Measurements from ENCODE around the gene PLCH1. TPM values are rescaled to one million over a fixed set of nuclear protein-coding genes. Genes with fewer than 3 reads are reported as not detected.

PLCH1 gene
- total RNA-seq, 4 donors from 2014 or later, result 0.29 to 12.0 (median 0.58) TPM

DNA sequence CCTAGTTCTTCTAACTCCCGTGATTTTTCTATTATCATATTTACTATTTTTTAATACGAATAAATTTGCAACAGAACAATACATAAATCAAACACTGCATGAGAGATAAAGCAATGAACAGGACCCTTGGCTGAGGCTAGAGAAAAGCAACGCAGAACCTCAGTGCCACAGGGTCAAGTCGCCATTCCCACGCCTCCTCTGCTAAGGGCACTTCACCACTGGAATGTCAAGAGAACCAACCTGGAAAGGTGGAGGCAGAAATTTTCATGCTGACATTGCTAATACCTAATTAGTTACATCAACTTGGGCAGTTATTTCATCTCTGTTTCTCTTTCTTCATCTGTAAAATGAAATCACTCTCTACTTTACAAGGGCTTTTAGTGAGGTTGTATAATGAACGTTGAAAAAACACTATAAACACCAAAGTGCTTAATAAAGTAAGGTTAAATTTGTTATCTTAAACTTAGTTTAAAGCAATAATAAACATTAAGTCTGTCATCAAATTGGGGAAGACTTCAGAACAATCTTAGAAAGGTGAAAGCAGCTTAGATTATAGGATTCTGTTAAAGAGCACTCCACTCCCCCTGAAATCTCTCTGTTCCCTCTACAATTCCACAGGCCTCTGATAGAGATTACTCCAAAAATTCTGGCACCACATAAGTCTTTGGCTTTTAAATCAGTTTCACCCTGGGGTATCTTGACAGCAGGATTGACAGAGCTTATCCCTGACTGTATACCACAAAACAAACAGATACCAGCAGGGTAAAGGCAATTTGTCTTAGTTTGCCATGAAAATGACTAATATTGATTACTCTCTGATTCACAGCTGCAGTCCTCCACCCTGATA, 41.9 kb downstream of the PLCH1 start:
- H3K4me1 ChIP-seq, result no peaks in the 10 kb centered on the region
- H3K9me3 ChIP-seq, result no peaks in the 10 kb centered on the region
- no peaks in the 10 kb centered on the region for H3K27me3 ChIP-seq
- intact Hi-C loops (cut with DNase I; ENCODE audit: low total_unique reads), result loop anchor here (10.0 kb wide), 1 partner anchor 348 kb away; no protein-coding TSS in a partner anchor
- DNase-seq, result no peak
- no peaks in the 10 kb centered on the region for H3K36me3 ChIP-seq
- H3K27ac ChIP-seq, result no peak overlapping the region
- TF ChIP-seq, protein P1, sequence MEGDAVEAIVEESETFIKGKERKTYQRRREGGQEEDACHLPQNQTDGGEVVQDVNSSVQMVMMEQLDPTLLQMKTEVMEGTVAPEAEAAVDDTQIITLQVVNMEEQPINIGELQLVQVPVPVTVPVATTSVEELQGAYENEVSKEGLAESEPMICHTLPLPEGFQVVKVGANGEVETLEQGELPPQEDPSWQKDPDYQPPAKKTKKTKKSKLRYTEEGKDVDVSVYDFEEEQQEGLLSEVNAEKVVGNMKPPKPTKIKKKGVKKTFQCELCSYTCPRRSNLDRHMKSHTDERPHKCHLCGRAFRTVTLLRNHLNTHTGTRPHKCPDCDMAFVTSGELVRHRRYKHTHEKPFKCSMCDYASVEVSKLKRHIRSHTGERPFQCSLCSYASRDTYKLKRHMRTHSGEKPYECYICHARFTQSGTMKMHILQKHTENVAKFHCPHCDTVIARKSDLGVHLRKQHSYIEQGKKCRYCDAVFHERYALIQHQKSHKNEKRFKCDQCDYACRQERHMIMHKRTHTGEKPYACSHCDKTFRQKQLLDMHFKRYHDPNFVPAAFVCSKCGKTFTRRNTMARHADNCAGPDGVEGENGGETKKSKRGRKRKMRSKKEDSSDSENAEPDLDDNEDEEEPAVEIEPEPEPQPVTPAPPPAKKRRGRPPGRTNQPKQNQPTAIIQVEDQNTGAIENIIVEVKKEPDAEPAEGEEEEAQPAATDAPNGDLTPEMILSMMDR (IDR thresholded peaks at IDR 0.05), result no peak
- TF ChIP-seq POLR2A (IDR thresholded peaks at IDR 0.05), result no peak
- no peak overlapping the region for H3K4me3 ChIP-seq

DNA sequence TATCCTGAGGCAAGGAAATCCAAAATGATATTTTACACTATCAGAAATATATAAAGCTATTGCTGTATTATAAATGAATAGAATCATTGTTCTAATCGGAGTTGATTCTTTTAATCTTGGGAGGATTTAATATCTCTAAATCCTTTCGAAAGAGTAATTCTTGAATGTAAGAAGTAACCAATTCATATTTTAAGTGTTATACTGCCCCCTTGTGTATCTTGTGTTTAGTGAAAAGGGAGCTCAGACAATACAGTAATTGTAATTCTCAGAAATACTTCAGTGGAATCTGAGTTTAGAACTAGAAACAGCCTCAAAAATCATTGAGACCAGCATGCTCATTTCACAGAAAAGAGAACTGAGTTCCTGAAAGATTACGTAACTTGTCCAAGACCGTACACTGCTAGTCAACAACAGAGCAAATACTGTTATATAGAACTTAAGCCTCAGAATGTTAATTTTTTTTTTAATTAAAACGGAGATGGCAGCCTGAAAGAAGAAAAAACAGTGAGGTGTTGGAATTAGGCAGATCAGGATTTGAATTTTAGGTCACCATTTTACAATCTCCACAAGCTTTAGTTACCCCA, 42.9 kb downstream of the PLCH1 start:
- no peak for TF ChIP-seq POLR2A (IDR thresholded peaks at IDR 0.05)
- TF ChIP-seq, protein P1 (IDR thresholded peaks at IDR 0.05), result peak; percentile 47 to 71 (median 64)
- Histone ChIP-seq H3K4me3 (no peak overlapping the region), H3K36me3 (no peaks in the 10 kb centered on the region), H3K9me3 (no peaks in the 10 kb centered on the region), H3K4me1 (no peaks in the 10 kb centered on the region), H3K27me3 (no peaks in the 10 kb centered on the region), H3K27ac (no peak overlapping the region)
- intact Hi-C loops (cut with DNase I; ENCODE audit: low total_unique reads), result loop anchor here (10.0 kb wide), 1 partner anchor 347 kb away; no protein-coding TSS in a partner anchor
- DNase-seq, result no peak

DNA sequence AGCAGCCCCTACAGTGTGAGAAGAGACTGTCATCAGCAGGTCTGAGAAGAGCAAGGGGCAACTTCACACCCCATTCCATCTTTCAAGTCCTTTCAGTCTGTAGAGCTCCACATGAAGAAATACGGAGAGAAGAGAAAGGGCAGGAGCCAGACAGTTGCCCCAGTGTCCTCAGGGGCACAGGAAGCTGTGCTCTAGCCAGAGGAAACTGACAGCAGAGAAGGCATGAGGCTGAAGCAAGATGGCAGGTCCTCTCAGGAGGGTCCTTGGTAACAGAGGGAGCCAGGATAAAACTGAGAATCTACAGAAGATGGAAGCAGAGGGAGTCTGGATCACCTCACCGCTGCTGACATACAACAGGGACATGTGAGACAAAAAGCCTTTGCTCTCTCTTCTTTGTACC, 47.3 kb downstream of the PLCH1 start:
- Histone ChIP-seq H3K27me3 (no peaks in the 10 kb centered on the region), H3K36me3 (no peaks in the 10 kb centered on the region), H3K27ac (no peak overlapping the region), H3K9me3 (no peaks in the 10 kb centered on the region), H3K4me3 (no peak overlapping the region), H3K4me1 (no peaks in the 10 kb centered on the region)
- no peak for DNase-seq
- intact Hi-C loops (cut with DNase I; ENCODE audit: low total_unique reads), result no loop called here
- no peak for TF ChIP-seq POLR2A (IDR thresholded peaks at IDR 0.05)
- TF ChIP-seq, protein P1 (IDR thresholded peaks at IDR 0.05), result no peak

DNA sequence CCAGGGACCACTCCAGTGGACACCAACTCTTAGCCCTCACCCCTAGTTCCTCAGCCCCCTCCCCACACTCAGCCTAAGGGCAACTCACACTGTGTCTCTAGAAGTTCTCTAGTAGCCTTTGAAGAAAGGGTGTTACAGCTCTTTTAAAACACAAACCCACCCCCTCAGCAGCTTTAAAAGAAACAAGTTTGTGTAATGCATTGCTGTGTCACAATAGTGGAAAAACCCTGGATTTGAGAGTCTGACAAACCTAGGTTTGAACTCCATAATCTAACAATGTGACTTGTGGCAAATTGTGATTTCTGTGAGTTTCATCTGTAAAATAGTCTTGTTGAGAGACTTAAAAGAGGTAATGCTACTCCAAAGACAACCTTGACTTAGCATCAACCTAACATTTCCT, 54.0 kb downstream of the PLCH1 start:
- Histone ChIP-seq H3K36me3 (no peaks in the 10 kb centered on the region), H3K27me3 (no peaks in the 10 kb centered on the region), H3K4me1 (no peaks in the 10 kb centered on the region), H3K27ac (no peak overlapping the region), H3K9me3 (no peaks in the 10 kb centered on the region), H3K4me3 (no peak overlapping the region)
- DNase-seq, result no peak
- intact Hi-C loops (cut with DNase I; ENCODE audit: low total_unique reads), result no loop called here
- no peak for TF ChIP-seq POLR2A (IDR thresholded peaks at IDR 0.05)
- TF ChIP-seq, protein P1 (IDR thresholded peaks at IDR 0.05), result no peak

DNA sequence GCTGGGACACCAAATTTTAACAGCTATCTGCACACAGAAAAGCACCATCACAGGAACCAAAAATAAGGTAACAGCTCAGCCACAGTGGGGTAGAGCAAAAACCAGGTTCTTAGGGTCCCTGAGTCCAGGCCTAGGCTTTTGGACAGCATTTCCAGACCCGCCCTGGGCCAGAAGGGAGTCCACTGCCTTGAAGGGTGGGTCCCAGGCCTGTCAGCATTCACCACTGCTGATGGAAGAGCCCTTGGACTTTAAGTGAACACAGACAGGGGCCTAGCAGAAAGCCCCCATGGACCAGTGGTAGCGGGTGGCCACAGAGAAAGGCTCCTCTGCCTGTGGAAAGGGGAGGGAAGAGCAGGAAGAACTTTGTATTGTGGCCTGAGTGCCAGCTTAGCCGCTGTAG, 56.4 kb downstream of the PLCH1 start:
- no peak overlapping the region for H3K4me3 ChIP-seq
- no peak overlapping the region for H3K27ac ChIP-seq
- no peaks in the 10 kb centered on the region for H3K9me3 ChIP-seq
- no peaks in the 10 kb centered on the region for H3K27me3 ChIP-seq
- intact Hi-C loops (cut with DNase I; ENCODE audit: low total_unique reads), result no loop called here
- TF ChIP-seq, protein P1 (IDR thresholded peaks at IDR 0.05), result no peak
- TF ChIP-seq POLR2A (IDR thresholded peaks at IDR 0.05), result no peak
- H3K36me3 ChIP-seq, result no peaks in the 10 kb centered on the region
- no peaks in the 10 kb centered on the region for H3K4me1 ChIP-seq
- DNase-seq, result no peak

Data from uterus (tissue), 4 donors.